NOMO-1 treated with dmso at 0.1 percent for 144 hours (cell line): Measurements from ENCODE around the gene LHX4.

ENCODE experiments used
- DNase-seq: peaks from one replicate; lab custom pipeline; 2025; ENCODE audit not compliant: unreplicated experiment; lab: John Stamatoyannopoulos, UW

Gene LHX4

DNA sequence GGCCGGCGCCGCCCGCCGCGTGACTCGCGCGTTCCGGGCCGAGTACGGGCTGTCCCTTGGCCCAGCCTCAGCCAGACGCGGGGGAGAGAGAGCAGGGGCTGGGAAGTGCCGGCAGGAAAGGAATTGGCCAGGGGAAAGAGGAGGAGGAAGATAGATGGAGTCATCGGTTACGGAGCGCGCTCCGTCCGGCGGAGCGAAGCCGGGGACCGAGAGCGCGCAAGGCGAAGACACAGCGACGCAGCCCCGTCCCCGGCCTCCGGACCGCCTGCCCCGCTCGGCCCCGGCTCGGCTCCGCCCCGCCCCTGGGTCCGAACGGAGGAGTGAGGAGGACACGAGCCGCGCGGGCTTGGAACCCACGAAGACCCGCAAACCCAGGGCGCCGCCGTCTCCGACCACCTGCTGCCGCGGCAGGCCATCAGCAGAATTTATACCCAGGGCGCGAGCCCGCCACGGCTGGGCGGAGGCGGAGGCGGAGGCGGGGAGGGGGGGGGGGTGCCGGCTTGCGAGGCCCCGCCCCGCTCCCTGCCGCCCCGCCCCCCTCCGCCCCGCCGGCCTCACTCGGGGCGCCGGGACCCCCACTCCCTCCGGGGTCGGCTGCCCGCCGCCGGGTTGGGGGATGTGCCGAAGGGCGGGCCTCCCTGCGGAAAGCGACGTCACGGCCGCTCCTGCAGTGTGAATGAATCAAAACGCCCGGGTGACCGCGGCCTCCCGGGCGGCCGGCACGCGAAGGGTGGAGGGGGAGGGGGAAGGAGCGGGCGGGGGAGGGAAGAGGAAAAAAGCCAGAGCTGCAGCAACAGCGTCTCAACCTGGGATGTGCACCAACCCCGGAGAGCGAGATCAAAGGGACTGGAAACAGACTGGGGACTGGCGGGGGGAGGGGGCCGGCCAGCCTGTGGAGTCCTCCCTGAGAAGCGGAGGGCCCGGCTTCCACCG lies at the start of gene LHX4:
Gene LHX4 (plus strand): TSS at position 782 of the 933 bp plus-strand sequence. CDS start 266 bp downstream, outside the sequence.
- DNase-seq = no peak

DNA sequence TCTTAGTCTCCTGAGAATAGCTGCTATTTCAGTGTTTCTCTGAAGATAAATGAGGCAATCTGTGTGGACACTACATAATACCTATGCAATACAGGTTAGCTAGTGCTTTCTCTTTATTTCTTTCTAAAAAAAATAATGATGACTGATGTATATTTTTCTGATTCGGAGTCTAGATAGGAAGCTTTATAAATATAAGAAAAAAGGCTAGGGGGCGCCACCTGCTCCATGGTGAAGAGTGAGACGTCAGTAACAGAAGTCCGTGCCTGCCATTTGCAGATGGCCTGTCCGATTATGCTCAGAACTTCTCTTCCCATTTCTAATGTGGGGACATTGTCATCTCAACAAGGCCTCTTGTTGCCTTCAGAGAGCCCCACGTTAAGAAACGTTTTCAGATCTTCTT lies 49.0 kb upstream of the LHX4 start:
- DNase-seq = no peak

DNA sequence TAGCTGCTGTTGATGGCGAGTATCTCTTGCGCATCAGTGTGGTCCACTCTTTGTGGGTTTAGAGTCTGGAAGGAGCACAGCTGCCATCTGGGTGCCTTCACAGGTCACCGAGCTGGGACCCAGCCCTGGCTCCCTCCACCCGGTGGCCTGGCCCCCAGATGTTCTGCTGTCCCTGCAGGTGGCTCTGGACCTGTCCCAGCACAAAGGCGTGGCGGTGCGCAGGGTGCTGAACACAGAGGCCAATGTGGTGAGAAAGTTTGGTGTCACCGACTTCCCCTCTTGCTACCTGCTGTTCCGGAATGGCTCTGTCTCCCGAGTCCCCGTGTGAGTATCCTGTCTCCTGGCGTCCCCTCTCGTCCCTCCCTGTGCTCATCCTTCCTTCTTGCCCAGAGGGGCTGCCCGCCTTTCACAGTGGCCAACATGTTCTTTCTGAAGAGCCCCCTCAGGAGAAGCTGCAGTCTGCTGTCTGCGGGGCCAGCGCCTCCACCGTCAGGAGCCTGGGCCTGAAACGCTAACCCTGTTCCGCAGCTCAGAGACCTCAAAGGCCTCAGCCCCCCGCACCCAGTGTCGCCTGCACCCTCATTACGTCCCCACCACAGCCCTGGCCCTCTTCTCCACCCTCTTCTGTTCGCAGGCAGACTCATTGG lies 47.9 kb upstream of the LHX4 start:
- no peak for DNase-seq

DNA sequence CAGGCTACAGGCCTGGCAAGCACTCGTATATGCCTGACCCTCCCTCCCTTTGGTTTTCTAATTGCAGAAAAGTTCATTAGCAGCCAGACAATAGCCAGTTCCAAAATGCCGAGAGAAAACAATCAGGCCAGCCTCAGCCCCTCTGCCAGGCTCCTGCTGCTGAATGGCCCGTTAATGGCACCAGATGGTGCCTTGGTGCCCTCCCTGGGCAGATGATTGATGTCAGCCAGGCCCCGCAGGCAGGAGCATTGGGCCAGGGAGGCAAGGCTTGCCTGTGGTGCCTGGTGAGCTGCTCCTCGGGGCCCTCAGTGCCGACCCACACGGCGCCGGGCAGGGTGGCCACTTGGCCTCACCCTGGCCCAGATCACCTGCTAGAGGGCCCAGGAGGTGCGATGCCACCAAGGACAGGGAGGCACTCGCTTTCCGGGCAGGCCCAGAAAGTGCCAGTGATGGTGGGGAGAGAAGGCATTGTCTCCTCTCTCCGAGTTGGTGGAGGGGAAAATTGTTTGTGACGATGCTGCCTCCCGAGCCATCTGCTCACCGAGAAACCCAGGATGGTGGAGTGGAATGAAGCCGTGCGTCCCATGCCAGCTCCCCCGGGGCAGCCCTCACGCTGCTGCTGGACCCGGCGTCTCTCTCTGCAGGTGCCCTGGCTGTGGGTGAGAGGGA lies 47.3 kb upstream of the LHX4 start:
- DNase-seq = no peak

DNA sequence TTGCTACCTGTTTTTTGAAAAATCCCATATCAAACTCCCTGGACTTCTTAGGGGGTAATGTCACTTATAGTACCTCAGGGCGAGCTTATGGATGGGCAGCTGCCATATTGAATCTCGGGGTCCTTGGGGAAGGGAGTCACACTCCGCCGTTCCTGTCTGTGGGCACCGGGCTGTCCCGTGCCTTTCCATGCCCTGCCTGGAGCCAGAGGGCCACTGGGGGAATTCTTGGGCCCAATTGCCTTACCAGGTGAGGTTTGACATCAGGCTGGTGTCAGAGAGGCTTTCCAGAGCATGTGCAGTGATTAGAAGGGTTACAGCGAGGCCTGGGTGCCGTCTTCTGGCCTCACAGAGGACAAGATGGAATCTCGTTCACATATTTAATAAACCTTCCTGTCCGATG lies 46.6 kb upstream of the LHX4 start:
- DNase-seq = no peak

DNA sequence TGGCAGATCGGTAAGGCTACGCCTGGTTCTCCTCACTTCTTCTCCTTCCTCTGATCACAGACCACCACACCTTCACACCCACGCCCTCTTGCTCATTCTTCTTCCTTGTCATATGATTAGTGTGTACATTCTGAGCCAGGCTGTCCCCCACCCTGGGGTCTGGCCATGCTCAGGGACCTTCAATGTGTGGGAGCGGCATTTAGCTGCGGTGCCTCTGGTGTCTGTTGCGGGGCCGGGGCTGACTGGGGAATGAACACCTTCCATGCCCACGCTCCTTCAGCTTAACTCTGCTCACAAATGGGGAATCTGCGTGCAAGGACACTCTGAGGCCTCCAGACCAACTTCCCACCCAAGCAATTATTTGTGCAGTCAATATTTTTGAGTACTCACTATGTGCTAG lies 46.0 kb upstream of the LHX4 start:
- no peak for DNase-seq

DNA sequence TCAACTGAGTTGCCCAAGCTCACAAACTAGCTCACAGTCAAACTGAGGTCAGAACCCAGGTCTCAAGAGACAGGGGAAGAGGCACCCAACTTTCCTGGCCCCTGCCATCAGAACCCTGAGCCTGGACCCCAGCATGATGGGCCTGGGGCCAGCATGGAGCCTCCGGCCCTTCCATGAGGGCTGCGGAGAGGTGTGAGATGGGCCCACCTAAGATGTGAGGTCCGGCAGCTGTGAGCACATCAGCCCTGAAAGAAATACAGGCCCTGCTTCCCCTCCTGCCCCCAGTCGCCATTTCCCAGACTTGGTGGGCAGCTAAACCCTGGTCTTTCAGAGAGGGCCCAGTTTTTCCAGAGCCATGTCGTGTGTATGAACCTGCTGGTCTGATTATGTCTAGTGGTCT lies 44.8 kb upstream of the LHX4 start:
- DNase-seq = no peak

DNA sequence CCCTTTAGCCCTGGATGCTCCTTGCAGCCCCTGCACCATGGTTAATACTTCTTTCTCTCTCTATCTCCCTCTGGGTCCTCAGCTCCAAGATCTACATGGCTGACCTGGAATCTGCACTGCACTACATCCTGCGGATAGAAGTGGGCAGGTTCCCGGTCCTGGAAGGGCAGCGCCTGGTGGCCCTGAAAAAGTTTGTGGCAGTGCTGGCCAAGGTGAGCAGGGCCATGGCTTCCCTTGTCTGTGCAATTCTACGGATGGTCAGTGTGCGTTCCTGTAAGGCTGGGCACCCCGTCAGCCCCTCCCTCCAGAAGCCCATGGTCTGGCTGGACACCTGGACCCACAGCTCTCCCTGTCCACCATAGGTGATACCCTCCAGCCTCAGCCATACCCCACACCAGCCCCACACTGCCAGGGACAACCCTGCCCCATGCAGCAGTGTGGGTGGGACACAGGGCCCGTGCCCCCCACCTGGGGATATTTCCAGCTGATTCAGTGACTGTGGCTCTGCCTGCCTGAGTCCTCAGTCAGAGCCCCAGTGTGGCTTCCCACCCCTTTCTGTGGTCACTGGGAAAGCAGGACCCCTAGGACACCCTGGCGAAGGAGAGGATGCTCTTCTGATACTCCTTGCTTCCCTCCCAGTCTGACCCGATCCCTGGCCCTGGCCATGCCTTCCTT lies 44.0 kb upstream of the LHX4 start:
- no peak for DNase-seq

DNA sequence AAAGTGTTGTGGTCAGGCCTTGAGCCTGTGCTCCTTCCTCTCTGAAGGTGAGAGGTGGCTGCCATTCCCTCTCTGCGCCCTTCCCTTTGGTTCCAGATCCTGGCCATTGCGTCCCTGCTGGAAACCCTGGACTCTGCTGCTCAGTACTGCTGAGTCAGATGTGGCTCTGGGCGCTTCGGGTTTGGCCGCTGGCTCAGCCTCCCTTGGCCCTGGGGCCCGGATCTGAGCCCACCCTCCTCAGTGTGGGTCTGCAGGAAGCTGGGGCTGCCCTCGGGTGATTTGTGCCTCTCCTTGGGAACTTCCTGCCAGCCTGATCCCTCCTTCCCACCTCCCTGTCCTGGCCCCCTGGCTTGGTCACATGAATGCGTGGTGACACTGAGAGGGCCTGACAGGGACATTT lies 43.2 kb upstream of the LHX4 start:
- no peak for DNase-seq

DNA sequence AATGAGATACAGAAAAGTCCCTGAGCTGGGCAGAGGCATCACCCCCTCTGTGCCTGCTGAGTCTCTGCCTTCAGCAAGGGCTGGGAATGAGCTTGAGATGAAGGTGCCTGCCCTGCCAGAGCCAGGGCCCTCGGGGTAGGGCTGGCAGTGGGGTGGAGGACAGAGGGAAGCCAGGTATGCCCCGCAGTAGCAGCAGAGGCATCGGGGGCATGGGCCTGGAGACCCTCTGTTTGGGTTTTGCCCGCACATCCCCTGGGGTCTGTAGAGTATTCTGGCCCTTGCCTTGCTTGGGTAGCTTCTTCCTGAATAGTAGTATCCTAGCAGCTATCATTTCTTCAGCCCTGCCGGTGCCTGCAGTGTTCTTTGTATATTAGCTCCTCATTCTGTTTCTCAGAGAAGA lies 42.4 kb upstream of the LHX4 start:
- DNase-seq = no peak

DNA sequence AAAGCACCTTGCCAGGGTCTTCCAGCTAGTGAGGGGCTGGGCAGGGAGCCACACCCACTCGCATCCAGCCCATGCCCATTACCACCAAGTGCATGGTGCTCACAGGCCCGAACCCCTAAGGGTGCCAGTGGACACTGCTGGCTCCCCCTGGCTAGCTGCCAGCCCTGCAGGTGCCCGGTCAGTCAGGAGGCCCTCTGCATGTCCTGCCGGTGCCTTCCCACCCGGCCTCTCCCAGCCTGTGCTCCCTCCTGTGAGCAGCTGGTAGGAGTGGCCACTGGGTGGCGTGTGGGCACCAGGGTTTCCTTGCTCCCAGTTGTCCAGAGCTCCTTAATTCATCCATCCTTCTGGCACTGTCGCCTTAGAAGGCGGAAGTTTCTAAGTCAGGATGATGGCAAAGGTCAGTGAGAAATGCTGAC lies 42.0 kb upstream of the LHX4 start:
- DNase-seq = no peak

DNA sequence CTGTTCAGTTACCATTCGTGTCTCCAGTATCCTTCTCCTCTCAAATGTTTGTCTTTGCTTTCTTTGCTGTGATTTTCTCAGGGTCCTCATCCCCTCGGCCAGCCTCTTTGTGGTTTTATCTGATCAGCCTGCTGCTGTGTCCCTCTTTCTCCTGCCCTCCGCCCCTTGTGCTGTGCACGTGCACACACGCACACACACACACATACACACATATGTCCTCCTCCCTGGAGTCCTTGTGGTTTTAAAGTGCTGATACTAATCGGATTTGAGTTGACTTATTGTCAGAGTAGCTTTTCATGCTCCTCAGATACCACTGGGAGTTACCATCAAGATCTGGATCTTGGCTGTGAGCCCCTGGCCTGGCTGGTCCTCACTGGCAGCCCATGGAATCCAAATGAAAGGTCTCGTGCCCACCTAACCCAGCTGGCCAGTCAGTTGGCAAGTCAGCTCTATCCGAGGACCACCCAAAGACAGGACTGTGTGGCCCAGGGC lies 41.3 kb upstream of the LHX4 start:
- no peak for DNase-seq

DNA sequence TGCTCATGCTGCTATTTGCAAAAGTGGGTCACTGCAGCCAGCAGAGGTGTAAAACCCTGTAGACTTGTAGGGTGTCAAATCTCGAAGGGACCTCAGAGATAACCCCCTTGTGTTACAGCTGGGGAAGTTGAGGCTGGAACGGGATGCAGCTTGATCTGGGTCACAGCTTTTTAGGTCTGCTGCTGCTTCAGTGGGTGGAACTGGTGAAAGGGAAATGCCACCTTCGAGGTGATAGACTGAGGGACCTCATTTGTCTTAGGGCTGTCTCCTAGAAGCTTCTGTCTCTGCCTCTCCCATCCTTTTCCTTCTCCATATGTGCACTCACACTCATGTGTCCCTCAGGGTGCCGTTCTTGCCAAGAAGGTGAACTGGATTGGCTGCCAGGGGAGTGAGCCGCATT lies 40.0 kb upstream of the LHX4 start:
- no peak for DNase-seq

DNA sequence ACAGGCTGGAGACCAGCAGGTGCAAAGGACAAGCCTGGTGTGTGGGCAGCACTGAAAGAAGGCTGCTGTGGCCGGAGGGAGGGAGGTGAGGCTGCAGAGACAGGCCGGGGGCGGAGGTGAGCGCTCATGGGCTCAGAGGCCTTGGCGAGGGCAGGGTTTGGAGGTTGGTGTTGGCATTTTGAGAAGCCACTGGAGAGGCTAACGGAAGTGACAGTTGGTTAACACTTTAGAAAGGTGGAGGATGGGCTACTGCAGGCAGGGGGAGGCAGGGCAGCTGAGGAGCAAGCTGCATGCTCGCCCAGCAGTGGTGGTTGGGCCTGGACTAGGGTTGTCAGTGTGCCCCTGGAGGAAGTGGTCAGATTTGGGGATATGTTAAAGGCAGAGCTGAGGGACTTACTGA lies 37.9 kb upstream of the LHX4 start:
- DNase-seq = no peak

DNA sequence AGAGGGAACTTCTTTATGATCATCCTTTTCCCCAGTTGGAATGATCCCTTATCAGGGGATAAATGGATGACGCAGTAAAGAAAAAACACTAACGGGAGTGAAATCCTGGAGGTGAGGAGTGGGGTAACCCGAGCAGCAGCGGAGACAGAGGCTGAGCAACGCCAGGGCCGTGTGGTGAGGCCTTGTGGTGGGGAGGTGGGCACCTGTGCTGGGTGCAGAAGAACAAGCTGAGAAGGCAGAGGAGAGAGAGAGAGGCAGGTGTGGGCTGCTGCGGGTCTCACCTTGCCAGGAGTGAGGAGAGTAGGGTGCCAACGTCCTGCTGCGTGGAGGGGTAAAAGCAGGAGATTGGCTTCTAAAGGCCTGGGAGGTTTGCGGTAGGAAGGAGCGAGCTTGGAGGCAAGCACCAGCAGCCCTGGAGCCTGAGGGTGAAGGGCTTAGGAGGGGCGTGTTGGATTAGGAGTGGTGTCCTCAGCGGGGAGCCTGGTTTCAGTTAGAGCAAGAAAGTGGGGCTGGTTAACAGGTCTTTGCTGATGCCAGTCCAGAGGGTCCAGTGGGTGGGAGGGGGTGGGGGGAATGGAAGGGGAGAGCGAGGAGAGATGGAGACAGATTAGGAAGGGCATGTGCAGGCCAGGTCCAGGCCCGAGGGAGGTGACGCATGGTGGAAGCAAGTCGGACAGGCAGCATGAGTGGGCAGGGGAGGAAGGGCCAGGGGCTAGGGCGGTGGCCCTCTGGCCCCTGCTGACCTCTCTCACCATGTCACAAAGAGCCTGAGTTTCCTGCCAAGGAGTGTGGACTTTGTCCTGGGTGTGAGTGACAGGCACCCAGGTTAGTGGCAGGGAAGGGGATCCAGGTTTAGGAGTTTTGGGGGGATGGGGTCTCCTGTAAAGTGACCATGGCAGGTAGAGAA lies 36.7 kb upstream of the LHX4 start:
- DNase-seq = no peak

DNA sequence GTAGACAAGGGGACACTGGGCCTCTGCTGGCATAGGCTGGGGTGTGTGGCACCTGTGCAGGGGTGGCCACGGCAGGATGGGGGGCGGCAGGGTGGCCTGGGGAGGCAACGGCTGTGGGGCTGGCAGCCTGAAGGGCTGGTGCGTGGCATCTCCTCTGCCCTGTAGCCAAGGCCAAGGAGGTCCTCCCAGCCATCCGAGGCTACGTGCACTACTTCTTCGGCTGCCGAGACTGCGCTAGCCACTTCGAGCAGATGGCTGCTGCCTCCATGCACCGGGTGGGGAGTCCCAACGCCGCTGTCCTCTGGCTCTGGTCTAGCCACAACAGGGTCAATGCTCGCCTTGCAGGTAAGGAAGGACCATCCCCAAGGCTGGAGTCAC lies 36.0 kb upstream of the LHX4 start:
- no peak for DNase-seq

DNA sequence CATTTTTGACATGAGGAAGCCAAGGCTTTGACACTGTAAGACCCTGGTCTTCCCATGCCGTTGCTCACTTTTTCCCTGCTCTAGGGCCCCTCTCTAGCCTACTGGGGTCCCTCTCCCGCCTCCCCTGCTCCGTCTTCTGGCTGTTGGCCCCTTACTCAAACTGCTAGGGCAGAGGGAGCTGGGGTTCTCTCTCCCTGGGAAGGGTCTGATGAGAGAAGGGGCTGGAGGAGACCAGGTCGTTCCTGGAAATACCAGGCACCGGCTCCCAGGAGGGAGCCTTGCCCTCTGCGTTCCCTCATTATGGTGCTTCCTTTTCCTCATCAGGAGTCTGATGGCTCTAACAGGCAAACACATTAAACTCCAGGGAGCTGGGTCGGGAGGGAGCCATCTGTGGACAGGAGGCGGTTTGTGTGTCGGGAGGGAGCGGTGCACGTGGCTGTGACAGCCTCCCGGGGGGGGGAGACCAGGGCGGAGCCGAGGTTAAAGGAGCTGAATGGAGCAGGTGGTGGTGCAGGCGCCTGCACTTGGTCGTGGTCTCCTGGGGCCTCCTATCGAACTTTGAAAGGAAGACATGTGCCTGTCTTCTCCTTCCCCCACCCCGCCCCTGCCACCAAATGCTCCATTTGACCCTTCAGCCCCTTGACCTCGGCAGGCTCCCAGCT lies 35.4 kb upstream of the LHX4 start:
- no peak for DNase-seq

DNA sequence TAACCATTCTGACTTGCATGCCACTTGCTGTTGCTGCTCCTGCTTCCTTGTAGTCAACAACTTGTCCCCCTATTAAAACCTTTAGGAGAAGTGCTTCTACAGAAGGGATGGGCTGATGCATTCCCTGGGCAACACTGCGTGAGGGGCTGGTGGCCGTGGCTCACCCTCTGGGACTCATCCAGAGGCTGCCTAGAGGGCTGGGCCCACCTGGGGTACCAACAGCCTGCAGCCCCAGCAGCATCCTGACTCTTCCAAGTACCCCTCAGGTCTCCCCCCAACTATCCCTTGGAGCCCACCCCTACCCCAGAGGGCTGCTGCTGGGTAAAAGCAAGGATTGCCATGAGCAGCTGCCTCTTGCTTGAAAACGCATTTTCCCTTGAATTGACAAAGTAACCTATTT lies 34.7 kb upstream of the LHX4 start:
- DNase-seq = no peak

DNA sequence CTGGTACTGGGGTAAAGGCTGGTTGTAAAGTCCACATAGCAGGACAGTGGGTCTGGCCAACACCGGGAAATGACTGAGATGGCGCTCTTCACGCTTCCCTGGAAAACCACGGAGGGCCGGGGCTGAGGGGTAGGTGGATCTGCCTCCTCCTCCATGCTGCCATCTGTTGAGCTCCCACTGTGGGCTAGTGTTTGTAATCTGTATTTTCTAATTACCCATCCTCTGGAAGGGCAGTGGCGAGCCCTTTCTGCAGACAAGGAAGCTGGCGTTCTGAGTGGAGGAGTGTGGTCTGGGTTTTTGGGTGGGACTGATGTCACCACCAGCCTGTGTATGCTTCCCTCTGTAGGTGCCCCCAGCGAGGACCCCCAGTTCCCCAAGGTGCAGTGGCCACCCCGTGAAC lies 34.1 kb upstream of the LHX4 start:
- DNase-seq = no peak
